ENCODE data around the gene IDNK.

Gene IDNK

GRCh38 chr9:83633255-83633654 lies 10.3 kb downstream of the IDNK start:
- no peak overlapping the region for H3K4me3 ChIP-seq (replicated peaks; ENCODE audit: low read depth, low read length)
- TF ChIP-seq, protein P1, sequence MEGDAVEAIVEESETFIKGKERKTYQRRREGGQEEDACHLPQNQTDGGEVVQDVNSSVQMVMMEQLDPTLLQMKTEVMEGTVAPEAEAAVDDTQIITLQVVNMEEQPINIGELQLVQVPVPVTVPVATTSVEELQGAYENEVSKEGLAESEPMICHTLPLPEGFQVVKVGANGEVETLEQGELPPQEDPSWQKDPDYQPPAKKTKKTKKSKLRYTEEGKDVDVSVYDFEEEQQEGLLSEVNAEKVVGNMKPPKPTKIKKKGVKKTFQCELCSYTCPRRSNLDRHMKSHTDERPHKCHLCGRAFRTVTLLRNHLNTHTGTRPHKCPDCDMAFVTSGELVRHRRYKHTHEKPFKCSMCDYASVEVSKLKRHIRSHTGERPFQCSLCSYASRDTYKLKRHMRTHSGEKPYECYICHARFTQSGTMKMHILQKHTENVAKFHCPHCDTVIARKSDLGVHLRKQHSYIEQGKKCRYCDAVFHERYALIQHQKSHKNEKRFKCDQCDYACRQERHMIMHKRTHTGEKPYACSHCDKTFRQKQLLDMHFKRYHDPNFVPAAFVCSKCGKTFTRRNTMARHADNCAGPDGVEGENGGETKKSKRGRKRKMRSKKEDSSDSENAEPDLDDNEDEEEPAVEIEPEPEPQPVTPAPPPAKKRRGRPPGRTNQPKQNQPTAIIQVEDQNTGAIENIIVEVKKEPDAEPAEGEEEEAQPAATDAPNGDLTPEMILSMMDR (IDR thresholded peaks at IDR 0.05; ENCODE audit: low read depth, low read length, missing control alignments), result no peak
- DNase-seq (ENCODE audit: extremely low read depth, low read depth), result no peak

GRCh38 chr9:83633676-83634075 lies 10.7 kb downstream of the IDNK start:
- H3K4me3 ChIP-seq (replicated peaks; ENCODE audit: low read depth, low read length), result no peak overlapping the region
- no peak for DNase-seq (ENCODE audit: extremely low read depth, low read depth)
- TF ChIP-seq, protein P1 (IDR thresholded peaks at IDR 0.05; ENCODE audit: low read depth, low read length, missing control alignments), result no peak

DNA sequence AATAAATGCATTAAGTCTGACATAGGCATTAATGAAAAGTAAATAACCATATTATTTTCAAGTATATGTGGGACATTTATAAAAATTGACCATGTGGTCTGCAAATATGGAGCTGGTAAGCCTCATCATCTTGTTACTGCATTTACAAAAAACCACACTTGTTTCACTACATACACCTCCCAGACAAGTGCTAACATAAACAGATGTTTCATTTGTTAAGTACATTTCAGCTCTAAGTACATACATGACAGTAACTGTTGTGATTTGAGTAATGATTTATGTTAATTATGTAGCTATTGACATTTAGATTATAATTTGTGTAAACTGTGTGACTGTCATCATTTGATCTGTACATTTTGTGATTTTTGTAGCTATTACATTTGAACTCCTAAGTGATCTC lies 13.9 kb downstream of the IDNK start:
- no peak overlapping the region for H3K4me3 ChIP-seq (replicated peaks; ENCODE audit: low read depth, low read length)
- no peak for DNase-seq (ENCODE audit: extremely low read depth, low read depth)
- TF ChIP-seq, protein P1 (IDR thresholded peaks at IDR 0.05; ENCODE audit: low read depth, low read length, missing control alignments), result no peak

DNA sequence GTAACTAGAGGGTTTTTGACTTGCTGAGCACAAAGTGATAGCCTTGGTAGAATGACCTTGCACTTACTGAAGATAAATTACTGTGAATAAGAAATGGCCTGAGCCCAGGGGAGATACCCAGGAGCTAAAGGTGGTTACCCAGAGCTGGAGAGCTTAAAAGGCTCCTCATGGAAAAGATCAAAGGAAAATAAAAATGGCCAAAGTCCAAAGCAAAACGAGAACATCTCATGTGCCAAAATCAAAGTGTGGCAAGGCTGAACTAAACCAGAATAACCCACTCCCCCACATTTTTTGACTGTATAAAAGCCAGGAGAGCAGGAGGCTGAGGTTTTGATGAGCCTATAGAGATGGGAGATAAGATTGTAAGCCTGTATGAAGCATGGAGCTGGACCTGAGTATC lies 14.4 kb downstream of the IDNK start:
- TF ChIP-seq, protein P1 (IDR thresholded peaks at IDR 0.05; ENCODE audit: low read depth, low read length, missing control alignments), result no peak
- no peak overlapping the region for H3K4me3 ChIP-seq (replicated peaks; ENCODE audit: low read depth, low read length)
- DNase-seq (ENCODE audit: extremely low read depth, low read depth), result no peak

DNA sequence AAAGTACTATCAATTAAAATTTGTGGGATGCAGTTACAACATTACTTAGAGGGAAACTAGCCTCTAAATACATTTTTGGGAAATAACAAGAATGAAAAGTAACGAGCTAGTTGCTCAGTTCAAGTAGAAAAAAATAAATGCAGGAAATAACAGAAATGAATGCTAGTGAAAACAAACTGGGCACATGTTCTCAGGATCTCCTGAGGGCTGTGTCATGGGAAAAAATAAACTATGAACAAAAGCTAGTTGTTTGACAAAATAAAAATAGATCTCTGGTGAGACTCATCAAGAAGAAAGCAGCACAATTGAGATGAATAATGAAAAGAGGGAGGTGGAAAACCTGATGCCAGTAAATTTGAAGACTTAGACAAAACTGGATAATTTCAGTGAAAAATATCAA lies 16.3 kb downstream of the IDNK start:
- DNase-seq (ENCODE audit: extremely low read depth, low read depth), result no peak
- no peak overlapping the region for H3K4me3 ChIP-seq (replicated peaks; ENCODE audit: low read depth, low read length)
- TF ChIP-seq, protein P1 (IDR thresholded peaks at IDR 0.05; ENCODE audit: low read depth, low read length, missing control alignments), result no peak

DNA sequence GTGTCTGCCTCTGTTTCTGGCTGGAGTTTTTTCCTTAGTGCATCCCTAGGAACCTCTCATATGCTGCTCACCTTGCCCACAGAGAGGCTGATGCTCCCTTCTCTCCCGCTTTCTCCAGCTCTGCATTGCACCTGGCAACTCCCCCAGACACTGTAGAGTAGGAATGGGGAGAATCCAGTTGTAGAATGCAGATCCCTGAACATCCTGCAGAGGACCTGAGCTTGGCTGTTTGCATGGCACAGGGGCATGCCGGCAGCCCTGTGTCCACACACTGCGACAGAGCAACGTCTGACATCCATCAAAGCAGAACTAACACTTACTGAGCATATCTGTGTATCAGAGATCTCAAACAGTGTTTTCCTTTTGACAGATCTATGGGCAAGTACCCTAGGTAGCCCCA lies 19.9 kb downstream of the IDNK start:
- TF ChIP-seq, protein P1 (IDR thresholded peaks at IDR 0.05; ENCODE audit: low read depth, low read length, missing control alignments), result no peak
- no peak overlapping the region for H3K4me3 ChIP-seq (replicated peaks; ENCODE audit: low read depth, low read length)
- DNase-seq (ENCODE audit: extremely low read depth, low read depth), result no peak

GRCh38 chr9:83646500-83647239 lies 23.7 kb downstream of the IDNK start:
- TF ChIP-seq, protein P1 (IDR thresholded peaks at IDR 0.05; ENCODE audit: low read depth, low read length, missing control alignments), result no peak
- H3K4me3 ChIP-seq (replicated peaks; ENCODE audit: low read depth, low read length), result no peak overlapping the region
- DNase-seq (ENCODE audit: extremely low read depth, low read depth), result no peak

Measured in HFF-Myc (cell line).